NCI-H2029 treated with DMSO at 0.1 percent for 48 hours (cell line): ENCODE measurements around the gene INAFM2.

Experiments used
- DNase-seq: peaks from one replicate; lab custom pipeline; 2025; lab: John Stamatoyannopoulos, UW

INAFM2 gene

DNA sequence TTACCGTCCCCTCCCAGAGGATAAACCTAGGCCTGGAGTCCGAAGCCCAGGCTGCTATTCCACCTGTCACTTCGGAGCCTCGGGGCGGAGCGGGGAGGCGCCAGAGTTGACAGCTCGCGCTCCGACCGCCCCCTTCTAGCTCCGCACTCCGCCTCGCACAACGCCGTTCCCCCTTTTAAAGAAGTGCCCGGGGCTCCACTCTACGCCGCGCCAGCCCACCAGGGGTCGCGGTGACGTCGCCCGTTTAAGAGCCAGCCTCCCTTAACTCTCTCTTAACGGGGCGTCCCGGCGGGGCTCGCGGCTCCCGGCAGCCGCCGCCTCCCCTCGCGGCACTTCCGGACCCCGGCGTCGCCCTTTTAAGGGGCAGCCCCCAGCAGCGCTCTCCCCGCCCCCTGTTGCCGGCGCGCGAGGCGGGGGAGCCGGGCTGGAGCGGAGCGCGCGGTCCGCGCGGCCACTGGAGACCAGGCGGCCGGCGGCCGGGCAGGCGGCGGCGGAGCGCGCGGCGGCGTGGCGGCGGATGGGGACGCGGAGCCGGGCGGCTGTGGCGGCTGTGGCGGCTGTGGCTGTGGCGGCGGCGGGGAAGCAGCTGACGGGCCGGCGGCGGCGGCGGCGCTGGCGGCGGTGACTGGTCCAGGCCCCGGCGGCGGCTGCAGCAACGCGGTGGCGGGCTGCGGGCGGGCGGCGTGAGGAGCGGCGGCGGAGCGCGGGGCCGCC lies at the start of gene INAFM2:
Gene INAFM2, plus strand, starts transcription at position 454 of the 714 bp plus-strand sequence. CDS start 364 bp downstream, outside the sequence.
- DNase-seq: no peak

DNA sequence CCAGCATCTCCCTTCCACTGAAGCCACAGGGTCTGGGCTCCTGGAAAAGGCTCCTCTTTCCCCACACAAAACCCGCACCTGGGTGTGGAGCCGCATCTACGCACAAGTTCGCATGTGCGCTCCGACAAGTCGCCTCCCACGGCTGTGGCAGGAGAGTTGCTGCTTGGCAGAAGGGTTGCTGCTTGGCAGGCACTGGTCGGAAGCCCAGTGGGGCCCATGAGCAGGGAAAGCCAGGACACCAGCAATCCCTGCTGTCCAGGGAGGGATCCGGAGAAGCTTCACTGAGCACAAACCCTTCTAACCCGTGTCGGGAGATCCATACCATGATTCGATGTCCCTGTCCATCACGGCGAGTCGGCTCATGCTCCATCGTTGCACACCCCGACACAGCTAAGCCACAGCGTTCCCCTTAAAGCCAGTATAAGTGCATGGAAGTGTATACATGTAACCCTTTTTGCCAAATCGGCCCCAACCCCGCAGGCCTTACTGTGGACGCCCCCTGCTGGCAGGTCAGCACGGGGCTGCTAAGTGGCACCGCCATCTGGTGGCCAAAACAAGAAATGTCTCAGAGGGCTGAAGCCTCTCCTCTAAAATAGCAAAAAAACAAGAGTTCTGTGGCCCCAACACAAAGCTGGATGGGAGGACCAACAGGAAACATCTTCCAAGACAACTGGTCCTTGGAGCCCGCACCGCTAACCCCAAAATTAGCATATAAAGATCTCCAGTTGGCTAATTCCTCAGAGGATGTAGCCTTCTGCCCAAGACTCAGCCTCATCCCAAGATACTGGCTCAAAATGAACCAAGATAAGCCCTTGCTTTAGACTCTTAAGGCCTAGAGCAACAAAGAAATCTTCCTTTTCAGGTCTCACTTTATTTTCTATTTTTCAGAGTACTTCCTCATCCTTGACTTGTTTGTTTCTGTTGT lies 48.9 kb upstream of the INAFM2 start:
- DNase-seq: no peak

DNA sequence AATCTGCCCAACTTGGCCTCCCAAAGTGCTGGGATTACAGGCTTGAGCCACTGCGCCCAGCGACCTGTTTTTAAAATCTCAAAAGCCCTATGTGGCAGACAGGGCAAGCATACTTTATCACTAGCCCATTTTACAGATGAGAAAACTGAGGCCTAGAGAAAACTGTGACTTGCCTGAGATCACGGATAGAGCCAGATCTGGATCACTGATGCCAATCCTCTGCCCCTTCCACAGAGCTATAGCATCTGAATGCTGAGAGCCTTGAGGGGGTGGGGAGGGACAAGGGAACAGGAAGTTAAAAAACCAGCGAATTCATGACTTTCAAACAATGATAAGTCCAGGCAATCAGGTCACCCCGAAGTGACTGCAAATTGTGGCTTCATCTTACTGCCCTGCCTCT lies 48.0 kb upstream of the INAFM2 start:
- DNase-seq: no peak

DNA sequence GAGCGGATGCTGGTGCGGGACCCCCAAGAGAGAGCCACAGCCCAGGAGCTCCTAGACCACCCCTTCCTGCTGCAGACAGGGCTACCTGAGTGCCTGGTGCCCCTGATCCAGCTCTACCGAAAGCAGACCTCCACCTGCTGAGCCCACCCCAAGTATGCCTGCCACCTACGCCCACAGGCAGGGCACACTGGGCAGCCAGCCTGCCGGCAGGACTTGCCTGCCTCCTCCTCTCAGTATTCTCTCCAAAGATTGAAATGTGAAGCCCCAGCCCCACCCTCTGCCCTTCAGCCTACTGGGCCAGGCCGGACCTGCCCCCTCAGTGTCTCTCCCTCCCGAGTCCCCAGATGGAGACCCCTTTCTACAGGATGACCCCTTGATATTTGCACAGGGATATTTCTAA lies 47.5 kb upstream of the INAFM2 start:
- no peak for DNase-seq

DNA sequence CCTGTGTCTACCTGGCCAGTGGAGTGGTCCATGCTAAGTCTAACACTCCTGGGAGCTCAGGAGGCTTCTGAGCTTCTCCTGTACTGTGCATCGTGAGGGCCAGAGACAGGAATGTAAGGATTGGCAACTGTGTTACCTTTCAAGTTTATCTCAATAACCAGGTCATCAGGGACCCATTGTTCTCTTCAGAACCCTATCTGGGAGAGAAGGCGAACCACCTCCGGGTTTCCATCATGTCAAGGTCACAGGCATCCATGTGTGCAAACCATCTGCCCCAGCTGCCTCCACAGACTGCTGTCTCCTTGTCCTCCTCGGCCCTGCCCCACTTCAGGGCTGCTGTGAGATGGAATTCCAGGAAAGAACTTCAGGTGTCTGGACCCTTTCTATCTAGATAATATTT lies 46.6 kb upstream of the INAFM2 start:
- no peak for DNase-seq

DNA sequence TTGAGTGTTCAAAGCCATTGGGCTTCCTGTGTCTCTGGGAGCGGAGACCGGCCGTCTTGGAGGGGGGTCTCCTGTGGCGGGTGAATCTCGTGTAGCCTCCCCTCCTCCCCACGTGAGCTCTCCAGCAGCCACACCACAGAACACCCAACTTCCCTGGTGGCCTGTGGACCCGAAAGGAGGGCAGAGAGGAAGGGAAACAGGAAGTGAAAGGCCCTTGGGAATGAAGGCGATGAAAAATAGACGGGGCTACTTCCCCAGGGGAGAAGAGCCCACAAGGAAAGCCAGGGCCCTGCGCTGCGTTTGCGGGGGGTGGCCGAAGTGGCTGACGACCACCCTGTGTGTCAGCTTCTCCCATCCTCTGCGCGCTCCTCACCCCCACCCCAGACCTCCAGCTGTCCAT lies 46.0 kb upstream of the INAFM2 start:
- no peak for DNase-seq

DNA sequence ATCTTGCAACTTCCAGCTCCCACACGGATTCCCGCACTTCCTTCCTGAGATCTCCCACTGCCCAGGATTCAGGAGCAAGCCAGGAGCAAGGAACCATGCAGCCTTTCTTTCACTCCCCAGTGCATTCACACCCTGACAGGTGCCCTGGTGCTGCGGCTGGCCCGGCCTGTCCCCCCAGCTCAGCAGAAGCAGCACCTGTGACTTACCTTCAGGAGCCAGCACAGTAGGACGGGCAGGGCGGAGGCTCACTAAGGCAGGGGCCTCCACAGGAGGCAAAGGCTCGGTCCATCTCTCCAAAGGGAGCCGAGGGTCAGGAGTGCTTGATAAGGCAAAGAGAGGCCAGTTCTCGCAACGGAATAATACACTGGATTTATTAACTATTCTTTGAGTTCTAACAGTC lies 45.5 kb upstream of the INAFM2 start:
- DNase-seq: no peak

DNA sequence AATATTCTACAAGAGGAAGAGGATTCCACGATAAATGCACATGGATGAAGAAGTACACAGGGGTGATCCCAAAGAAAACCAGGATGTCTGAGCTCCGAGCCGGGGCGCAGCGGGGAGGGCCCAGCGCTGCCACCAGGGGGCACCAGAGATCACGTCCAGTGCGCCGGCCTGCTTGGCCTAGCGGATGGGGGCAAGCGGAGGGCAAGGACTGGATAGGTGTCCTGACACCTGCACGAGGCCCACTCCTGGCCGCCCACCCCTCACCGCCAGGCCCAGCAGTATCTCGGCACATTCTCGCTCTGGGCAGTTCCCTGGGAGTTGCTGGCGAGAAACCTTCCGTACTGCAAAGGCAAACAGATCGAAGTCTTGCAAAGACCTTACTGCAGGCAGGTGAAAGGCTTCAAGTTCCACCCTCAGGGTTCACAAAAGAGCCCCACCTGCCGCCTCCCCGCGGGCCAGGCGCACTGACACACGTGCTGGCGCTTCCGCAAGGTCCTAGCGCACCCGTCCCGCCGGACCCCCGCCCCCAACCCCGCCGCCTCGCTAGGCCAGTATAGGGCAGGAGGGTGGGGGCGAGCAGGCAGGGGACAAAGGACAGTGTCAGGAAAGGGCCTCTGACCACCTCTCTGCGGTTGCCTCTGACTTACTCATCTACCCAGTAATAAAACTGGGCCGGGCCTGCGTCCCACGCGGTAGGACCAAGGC lies 43.9 kb upstream of the INAFM2 start:
- no peak for DNase-seq

DNA sequence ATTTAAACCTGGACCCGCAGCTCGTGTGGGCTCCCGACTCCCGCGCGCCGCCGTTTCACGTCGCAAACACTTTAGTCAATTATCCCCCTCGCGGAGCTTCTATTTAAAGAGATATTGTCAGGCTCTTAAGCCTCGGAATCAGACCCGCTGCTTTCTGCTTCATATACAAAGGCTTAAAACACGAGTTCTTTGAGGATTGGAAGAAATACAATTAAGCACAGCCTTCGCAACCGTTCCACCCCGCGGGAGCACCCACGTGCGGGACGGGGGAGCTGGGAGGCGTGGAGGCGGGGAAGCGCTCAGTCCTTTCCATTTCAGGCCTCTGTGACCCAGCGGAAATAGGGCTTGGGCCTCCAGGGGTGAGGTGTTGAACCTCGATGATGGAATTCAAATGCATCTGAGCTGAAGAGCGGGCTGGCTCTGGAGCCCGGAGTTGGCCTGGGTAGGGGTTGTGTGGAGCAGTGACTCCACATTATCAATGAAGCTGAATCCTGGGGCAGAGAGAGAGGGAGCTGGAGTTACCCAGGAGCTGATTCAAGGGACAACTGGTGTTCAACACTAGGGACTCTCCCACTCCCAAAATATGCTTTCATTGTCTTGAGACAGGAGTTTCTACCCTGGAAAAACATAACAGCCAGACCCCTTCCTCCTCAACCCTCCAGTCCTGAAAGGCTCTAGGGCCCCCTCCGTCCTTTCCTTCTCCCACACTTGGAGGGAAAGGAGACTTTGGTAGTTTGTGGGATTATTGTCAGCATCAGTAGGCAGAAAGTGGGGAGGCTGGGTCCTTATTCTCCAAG lies 43.0 kb upstream of the INAFM2 start:
- DNase-seq: no peak

DNA sequence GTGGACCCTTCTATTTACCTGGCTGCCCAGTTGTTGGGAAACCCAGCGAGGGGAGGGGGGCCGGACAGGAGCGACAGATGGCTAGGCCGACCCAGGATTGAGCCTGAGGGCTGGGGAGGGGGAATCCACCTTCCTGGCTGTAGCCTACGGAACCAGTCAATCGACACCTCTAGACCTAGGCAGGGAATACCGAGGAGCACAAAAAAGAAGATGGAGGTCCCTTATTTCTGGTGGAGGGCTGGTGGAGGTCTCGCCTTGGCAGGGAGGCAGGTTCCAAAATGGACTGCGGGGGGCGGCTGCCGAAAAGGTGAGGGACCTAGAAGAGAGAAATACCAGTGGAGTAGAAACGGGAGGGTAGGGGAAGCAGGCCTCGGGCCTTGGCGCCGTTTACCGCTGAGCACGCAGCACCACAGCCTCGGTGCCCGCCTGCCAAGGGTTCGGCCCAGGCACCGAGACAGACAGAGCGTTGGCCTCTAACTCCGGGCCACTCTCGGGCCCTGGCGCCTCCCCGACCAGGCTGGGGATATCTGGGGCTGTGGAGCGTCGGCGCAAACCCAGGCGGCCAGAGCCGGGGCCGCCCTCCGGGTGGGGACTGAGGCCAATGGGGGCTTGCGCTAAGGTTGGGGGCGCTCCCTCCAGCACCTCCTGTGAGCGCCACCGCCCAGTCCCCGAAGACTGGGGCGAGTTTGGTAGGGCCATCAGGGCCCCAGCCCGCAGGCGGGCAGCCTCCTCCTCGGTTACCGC lies 42.3 kb upstream of the INAFM2 start:
- DNase-seq: no peak

DNA sequence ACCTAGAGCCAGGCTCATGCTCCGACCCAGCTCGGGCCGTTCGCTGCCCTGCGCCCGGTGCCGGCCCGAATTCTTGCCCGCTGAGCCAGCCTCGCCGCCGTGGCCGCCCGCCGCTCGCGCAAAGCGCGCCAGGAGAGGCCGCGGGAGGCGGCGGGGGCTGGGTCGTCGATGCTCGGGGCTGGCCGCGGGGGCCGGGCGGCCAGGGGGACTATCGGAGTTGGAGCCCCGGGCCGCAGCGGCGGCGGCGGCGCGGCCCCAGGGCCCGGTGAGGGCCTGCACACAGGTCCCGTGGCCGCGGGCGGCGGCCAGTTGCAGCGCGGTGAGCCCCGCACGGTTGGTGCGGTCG lies 41.7 kb upstream of the INAFM2 start:
- DNase-seq: no peak

DNA sequence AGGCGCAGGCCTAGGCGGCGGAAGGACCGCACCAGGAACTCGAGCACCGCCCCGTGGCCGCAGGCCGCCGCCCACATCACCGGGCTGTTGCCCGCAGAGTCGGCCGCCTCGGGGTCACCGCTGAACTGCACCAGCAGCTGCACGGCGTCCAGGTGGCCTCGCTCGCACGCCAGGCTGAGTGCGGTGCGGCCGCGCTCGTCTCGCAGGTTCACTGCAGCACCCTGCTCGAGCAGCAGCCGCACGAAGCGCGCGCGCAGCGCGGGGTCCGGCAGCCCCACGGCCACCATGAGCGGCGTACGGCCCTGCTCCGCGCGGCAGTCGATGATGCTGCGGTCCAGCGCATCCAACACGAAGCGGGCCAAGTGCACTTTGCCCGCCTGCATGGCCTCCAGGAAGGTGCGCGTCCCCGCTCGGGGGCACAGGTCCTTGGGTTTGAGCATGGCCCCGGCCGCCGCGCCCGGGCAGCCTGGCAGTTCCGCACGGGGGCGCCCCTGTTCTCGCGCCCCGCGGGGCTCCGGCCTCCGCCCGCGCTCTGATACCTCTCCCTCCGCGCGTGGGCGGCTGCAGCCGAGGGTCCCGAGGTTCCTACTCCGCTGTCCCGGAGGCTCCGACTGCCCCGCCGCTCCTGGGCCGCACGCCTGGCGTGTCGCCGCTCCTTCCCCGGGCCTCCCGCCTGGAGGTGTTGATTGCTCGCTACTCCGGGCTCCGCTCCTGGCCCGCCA lies 41.2 kb upstream of the INAFM2 start:
- DNase-seq: no peak

DNA sequence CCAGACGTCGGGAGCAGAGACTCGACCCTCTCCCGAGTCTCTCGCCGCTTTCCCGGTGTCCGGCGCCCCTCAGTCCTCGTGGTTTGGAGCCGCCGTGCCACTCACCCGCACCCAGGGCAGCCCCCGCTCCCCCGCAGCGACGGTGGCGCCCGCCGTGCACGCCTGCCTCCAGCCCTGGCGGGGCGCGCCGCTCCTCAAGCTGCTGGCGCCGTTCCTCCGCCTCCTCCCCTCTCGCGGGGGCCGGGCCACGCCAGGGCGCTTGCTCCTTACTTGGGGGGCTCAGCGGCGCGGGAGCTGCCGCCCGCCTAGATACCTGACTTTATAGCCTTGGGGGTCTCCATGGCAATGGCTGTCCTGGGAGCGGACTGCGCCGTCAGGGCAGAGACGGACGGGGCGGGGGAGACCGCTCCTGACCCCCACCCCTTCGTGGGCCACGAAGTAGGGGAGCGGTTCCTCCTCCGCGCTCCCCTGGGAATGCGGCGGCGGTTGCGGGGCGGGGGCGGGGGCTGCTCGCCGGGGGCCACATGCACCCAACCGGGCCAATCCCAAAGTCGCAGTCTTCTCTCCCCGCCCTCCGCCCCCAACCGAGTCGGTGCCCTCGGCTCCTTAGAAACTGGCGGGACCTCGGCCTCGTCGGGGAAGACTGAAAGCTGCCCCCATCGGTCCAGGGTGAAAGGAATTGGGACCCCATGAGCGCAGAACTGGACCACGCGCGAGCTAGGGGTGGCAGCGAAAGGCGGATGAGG lies 40.5 kb upstream of the INAFM2 start, which contains the start of gene ANKRD63:
Gene ANKRD63, minus strand, starts transcription at position 196 of the 746 bp plus-strand sequence. CDS start 478 bp downstream, outside the sequence.
- DNase-seq: no peak

DNA sequence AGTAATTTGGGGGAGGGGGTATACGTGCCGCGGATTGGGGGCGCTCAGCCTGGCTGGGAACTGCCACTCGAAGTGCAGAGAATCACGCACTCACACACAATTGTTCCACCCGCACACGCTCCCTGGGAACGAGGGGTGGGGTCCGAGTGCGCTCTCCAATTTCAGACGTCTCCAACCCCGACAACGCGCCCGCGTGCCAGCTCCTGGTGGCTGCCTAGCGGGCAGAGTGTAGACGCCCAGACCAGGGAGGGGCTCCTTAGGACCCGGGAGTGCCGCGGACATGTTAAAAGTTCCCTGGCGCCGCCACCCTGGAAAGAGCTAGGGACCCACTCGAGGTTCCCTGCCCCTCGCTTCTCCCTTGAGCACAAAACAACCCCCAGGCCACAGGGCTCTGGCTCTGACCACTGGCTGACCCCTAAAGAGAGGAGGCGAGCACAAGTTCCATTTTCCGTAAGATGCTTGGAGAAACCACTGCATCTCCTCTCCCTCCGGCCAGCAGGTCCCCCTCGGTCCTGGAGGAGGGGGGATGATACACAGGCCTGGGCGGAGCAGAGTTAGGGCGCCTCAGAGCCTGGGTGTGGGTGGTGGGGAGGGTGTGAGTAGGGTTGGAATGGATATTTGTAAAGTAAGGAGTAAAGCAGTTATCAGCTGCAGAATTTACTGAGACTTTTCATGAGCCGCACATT lies 39.7 kb upstream of the INAFM2 start:
- no peak for DNase-seq

DNA sequence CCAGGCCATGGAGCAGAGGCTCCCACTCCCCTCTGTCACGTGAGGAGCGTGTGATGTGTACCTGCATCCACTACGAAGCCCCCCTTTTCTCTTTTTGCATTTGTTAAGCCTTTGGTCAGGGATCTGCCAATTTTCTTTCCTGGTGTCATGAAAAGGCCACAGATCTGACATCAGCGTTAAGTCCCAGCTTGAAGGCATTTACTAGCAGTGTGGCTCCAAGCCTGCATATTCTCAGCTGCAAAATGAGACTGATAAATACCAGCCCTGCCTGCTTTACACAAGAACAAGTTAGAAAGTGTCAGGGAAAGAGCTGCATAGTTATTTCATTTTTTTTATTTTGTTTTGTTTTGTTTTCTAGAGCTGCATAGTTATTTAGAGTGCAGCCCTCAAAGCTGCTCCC lies 38.3 kb upstream of the INAFM2 start:
- DNase-seq: no peak

DNA sequence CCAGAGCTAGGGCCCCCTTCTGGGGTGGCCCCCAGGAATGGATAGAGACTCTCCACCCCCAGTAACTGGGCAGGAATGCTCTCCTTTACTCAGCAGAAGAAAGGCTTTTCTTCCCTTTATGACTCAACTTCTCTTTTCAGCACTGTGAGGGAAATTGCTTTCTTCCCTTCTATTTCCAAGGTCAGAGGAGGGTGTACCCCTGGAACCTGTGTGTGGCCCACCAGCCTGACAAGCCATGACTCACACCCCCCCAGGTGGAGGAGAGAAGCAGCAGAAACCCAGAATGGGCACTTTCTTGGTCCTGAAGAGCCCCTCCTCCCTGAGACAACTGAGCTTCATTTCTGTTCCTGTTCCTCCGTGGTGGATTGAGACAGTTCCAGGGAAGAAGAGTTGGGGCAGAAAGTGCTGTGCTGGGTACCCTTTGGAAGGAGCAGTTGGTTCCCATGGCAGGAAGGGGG lies 37.9 kb upstream of the INAFM2 start:
- DNase-seq: no peak

DNA sequence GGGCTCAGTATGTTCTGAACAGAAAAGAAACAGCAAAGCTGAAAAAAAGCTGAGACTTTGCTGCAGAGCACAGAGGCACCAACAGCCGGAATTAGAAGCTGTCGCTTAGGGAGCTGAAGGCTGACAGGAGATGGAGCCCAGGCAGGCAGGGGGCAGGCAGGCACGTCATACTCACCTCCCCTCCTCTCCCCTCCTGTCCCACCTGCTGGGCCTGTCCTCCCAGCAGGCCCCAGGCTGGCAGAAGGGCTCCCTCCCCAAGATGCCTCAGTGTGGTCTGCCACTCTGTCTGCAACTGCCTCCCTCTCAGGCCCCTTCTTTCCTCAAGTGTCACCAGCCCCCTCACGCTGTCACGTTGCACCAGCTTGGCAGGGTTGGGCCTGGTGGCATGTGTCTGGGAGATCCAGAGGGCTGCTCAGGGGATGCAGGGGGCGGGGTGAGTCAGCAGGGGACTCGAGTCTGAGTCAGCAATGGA lies 37.4 kb upstream of the INAFM2 start:
- no peak for DNase-seq

DNA sequence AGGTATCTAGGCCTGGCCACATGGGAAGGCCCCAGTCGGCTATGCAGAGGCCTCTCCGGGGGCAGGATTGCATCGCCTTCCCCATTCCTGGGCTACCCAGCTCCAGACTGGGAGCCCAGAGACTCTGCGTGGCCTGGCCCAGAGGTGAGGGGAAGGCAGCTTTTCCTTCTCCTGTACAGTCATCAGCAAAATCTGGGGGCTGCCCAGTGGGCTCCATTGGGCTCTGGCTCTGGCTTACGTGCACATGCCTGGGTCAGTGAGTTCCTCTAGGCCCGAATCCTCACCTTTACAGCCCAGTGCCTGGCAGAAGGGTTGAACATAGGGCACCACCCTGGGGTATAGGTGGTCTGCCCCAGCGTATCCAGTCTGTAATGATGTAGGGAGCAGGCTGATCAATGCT lies 36.7 kb upstream of the INAFM2 start:
- DNase-seq: no peak

DNA sequence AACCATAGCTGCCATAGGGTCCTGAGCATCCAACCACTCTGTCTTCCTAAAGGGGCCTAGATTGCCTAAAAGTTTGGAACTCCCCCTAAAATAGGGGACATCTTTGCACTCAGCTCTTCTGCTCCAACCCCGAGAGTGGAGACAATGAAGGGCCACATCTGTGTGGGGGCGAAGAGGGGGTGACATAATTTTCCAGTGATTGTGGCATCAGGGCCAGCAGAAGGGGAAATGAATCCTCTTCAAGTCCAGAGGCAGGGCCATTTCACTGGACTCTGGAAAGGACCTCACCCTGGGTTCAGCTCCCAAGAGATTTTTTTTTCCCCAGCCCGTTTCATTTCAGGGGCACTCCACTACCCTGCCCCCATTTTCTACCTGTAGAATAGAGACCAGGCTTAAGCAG lies 36.0 kb upstream of the INAFM2 start:
- DNase-seq: no peak
